ENCODE data around the gene PNMA6F.
A peak's percentile ranks its signal among the peaks of the same experiment; 100 is the strongest.

The PNMA6F gene

GRCh38 chrX:153319295-153320046 lies 2.1 kb downstream of the PNMA6F start:
- H3K27ac ChIP-seq, result no peak overlapping the region
- H3K4me3 ChIP-seq, result no peak overlapping the region
- no peak for TF ChIP-seq CTCF (IDR thresholded peaks at IDR 0.05)
- DNase-seq (ENCODE audit: low spot score), result peak; percentile 40

- no peak overlapping the region for H3K27ac ChIP-seq
- DNase-seq (ENCODE audit: low spot score), result peak; percentile 61
- TF ChIP-seq CTCF (IDR thresholded peaks at IDR 0.05), result no peak
- no peak overlapping the region for H3K4me3 ChIP-seq
Measured at GRCh38 chrX:153318811-153319210, 2.8 kb downstream of the PNMA6F start.

- peak; percentile 57 for DNase-seq (ENCODE audit: low spot score)
- no peak overlapping the region for H3K4me3 ChIP-seq
- H3K27ac ChIP-seq, result no peak overlapping the region
- no peak for TF ChIP-seq CTCF (IDR thresholded peaks at IDR 0.05)
Measured at GRCh38 chrX:153317996-153318722, 3.4 kb downstream of the PNMA6F start.

GRCh38 chrX:153317306-153317705 lies 4.3 kb downstream of the PNMA6F start:
- H3K27ac ChIP-seq, result no peak overlapping the region
- DNase-seq (ENCODE audit: low spot score), result no peak
- no peak overlapping the region for H3K4me3 ChIP-seq
- TF ChIP-seq CTCF (IDR thresholded peaks at IDR 0.05), result no peak

- Histone ChIP-seq H3K27ac (no peak overlapping the region), H3K4me3 (no peak overlapping the region)
- no peak for TF ChIP-seq CTCF (IDR thresholded peaks at IDR 0.05)
- no peak for DNase-seq (ENCODE audit: low spot score)
Measured at GRCh38 chrX:153312842-153313241, 8.7 kb downstream of the PNMA6F start.

- no peak for TF ChIP-seq CTCF (IDR thresholded peaks at IDR 0.05)
- Histone ChIP-seq H3K4me3 (no peak overlapping the region), H3K27ac (no peak overlapping the region)
- DNase-seq (ENCODE audit: low spot score), result no peak
Measured at GRCh38 chrX:153312041-153312440, 9.5 kb downstream of the PNMA6F start.

- no peak for TF ChIP-seq CTCF (IDR thresholded peaks at IDR 0.05)
Measured at GRCh38 chrX:153310901-153311300, 10.7 kb downstream of the PNMA6F start.

More at GRCh38 chrX:153310901-153311300, 10.7 kb downstream of the PNMA6F start:
- Histone ChIP-seq H3K27ac (no peak overlapping the region), H3K4me3 (no peak overlapping the region)
- DNase-seq (ENCODE audit: low spot score), result no peak

All from coronary artery (tissue), 2 donors.